ENCODE data around the gene NOLC1. TPM values are rescaled to one million over a fixed set of nuclear protein-coding genes. Genes with fewer than 3 reads are reported as not detected.
A peak's percentile ranks its signal among the peaks of the same experiment; 100 is the strongest.

NOLC1 gene
- total RNA-seq, 4 donors from 2014 or later: 52.9 to 66.5 (median 57.2) TPM

GRCh38 chr10:102146971-102147428, 5.2 kb upstream of the NOLC1 start:
- 88 to 100% methylated on average over 1 to 11 of the region's 17 CpGs for WGBS, 2 donors (ENCODE audit: low coverage in 1 of 2)
- H3K36me3 ChIP-seq: peaks cover 0 to 87% of the 10 kb centered on the region in 2 donors
- no peak for TF ChIP-seq EP300 (IDR thresholded peaks at IDR 0.05)

GRCh38 chr10:102147561-102147960, 4.6 kb upstream of the NOLC1 start:
- Histone ChIP-seq H3K27ac (no peak overlapping the region), H3K4me3 (no peak overlapping the region), H3K4me1 (peaks cover 0 to 8% (median 0%) of the 10 kb centered on the region in 3 donors), H3K9me3 (no peaks in the 10 kb centered on the region), H3K36me3 (peaks cover 0 to 83% of the 10 kb centered on the region in 2 donors), H3K27me3 (no peaks in the 10 kb centered on the region)
- 83 to 100% methylated on average over 1 of the region's 1 CpG for WGBS, 2 donors (ENCODE audit: low coverage in 1 of 2)
- TF ChIP-seq POLR2AphosphoS5 (IDR thresholded peaks at IDR 0.05): no peak
- TF ChIP-seq POLR2A (IDR thresholded peaks at IDR 0.05): no peak
- no peak for TF ChIP-seq CTCF (IDR thresholded peaks at IDR 0.05)
- no peak for TF ChIP-seq EP300 (IDR thresholded peaks at IDR 0.05)
- no peak for ATAC-seq

More at GRCh38 chr10:102146971-102147428, 5.2 kb upstream of the NOLC1 start:
- H3K9me3 ChIP-seq: no peaks in the 10 kb centered on the region
- ATAC-seq: no peak
- H3K4me1 ChIP-seq: peaks cover 0 to 8% (median 0%) of the 10 kb centered on the region in 3 donors
- no peak overlapping the region for H3K4me3 ChIP-seq
- H3K27ac ChIP-seq: no peak overlapping the region
- H3K27me3 ChIP-seq: no peaks in the 10 kb centered on the region

GRCh38 chr10:102148275-102148674, 3.9 kb upstream of the NOLC1 start:
- H3K4me3 ChIP-seq: no peak overlapping the region
- TF ChIP-seq CTCF (IDR thresholded peaks at IDR 0.05) (no peak), POLR2AphosphoS5 (IDR thresholded peaks at IDR 0.05) (no peak), POLR2A (IDR thresholded peaks at IDR 0.05) (no peak), EP300 (IDR thresholded peaks at IDR 0.05) (no peak)
- H3K27ac ChIP-seq: no peak overlapping the region
- ATAC-seq: no peak
- 93 to 100% methylated on average over 1 to 12 of the region's 13 CpGs for WGBS, 2 donors (ENCODE audit: low coverage in 1 of 2)
- H3K36me3 ChIP-seq: peaks cover 0 to 75% of the 10 kb centered on the region in 2 donors
- peaks cover 0 to 15% (median 4%) of the 10 kb centered on the region in 3 donors for H3K4me1 ChIP-seq
- no peaks in the 10 kb centered on the region for H3K27me3 ChIP-seq
- no peaks in the 10 kb centered on the region for H3K9me3 ChIP-seq

GRCh38 chr10:102150970-102151773, 1.0 kb upstream of the NOLC1 start:
- WGBS, 2 donors (ENCODE audit: low coverage in 1 of 2): 65 to 78% methylated on average over 2 to 3 of the region's 3 CpGs
- H3K9me3 ChIP-seq: no peaks in the 10 kb centered on the region
- H3K27ac ChIP-seq: peak overlapping the region; percentile 51 to 94 (median 89)
- H3K4me1 ChIP-seq: peaks cover 0 to 33% (median 6%) of the 10 kb centered on the region in 3 donors
- peak overlapping the region in 1 of 2 donors; percentile 71 for H3K4me3 ChIP-seq
- TF ChIP-seq CTCF (IDR thresholded peaks at IDR 0.05): no peak
- TF ChIP-seq EP300 (IDR thresholded peaks at IDR 0.05): no peak
- no peak for TF ChIP-seq POLR2AphosphoS5 (IDR thresholded peaks at IDR 0.05)
- no peak for TF ChIP-seq POLR2A (IDR thresholded peaks at IDR 0.05)
- peaks cover 0 to 69% of the 10 kb centered on the region in 2 donors for H3K36me3 ChIP-seq
- no peaks in the 10 kb centered on the region for H3K27me3 ChIP-seq
- no peak for ATAC-seq

- Histone ChIP-seq H3K4me3 (peak overlapping the region; percentile 71 to 74), H3K27me3 (no peaks in the 10 kb centered on the region), H3K36me3 (peaks cover 0 to 65% of the 10 kb centered on the region in 2 donors), H3K27ac (peak overlapping the region; percentile 83 to 94 (median 89)), H3K4me1 (peaks cover 0 to 33% (median 6%) of the 10 kb centered on the region in 3 donors), H3K9me3 (no peaks in the 10 kb centered on the region)
- WGBS, 2 donors (ENCODE audit: low coverage in 1 of 2): 0% methylated on average over 9 of the region's 19 CpGs; no CpG with 5 or more reads in 1 of the 2 donors
- peak; percentile 17 for ATAC-seq
- no peak for TF ChIP-seq POLR2AphosphoS5 (IDR thresholded peaks at IDR 0.05)
- no peak for TF ChIP-seq CTCF (IDR thresholded peaks at IDR 0.05)
- no peak for TF ChIP-seq POLR2A (IDR thresholded peaks at IDR 0.05)
- no peak for TF ChIP-seq EP300 (IDR thresholded peaks at IDR 0.05)
These were observed 329 bp downstream of the NOLC1 start for GRCh38 chr10:102152545-102152890.

Data from gastroesophageal sphincter (tissue), 4 donors.